ENCODE results near the gene DUSP19.

DUSP19 gene, protein sequence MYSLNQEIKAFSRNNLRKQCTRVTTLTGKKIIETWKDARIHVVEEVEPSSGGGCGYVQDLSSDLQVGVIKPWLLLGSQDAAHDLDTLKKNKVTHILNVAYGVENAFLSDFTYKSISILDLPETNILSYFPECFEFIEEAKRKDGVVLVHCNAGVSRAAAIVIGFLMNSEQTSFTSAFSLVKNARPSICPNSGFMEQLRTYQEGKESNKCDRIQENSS

GRCh38 chr2:183078464-183079138, at the start of gene DUSP19:
DUSP19 (plus strand) TSS chr2:183078747; CDS start chr2:183078934, 187 bp downstream.
- DNase-seq (ENCODE audit: low read depth, low spot score) = peak; percentile 98
- Histone ChIP-seq H3K4me1 (ENCODE audit: control insufficient read depth, insufficient read depth, low read length) (no peaks in the 10 kb centered on the region; the same call in 1 of the 2 replicates), H3K27me3 (ENCODE audit: control insufficient read depth, insufficient read depth, low read length) (no peaks in the 10 kb centered on the region), H3K4me3 (ENCODE audit: low read length) (peak within 1 kb of the TSS; percentile 48; the same call in 1 of the 2 replicates), H3K27ac (ENCODE audit: low read length) (no peak within 1 kb of the TSS), H3K36me3 (ENCODE audit: control insufficient read depth, insufficient read depth, low read length) (no peaks in the 10 kb centered on the region), H3K9me3 (ENCODE audit: control insufficient read depth, insufficient read depth, low read length) (no peaks in the 10 kb centered on the region)
- WGBS (ENCODE audit: insufficient coverage, insufficient read length) = no CpG with 5 or more reads among the region's 20 CpGs

GRCh38 chr2:183029219-183029618, 49.3 kb upstream of the DUSP19 start:
- no peak overlapping the region for H3K27ac ChIP-seq (ENCODE audit: low read length)
- DNase-seq (ENCODE audit: low read depth, low spot score) = no peak
- H3K36me3 ChIP-seq (ENCODE audit: control insufficient read depth, insufficient read depth, low read length) = no peaks in the 10 kb centered on the region
- no peaks in the 10 kb centered on the region for H3K27me3 ChIP-seq (ENCODE audit: control insufficient read depth, insufficient read depth, low read length)
- H3K4me3 ChIP-seq (ENCODE audit: low read length) = no peak overlapping the region
- WGBS (ENCODE audit: insufficient coverage, insufficient read length) = no CpG with 5 or more reads among the region's 2 CpGs
- H3K9me3 ChIP-seq (ENCODE audit: control insufficient read depth, insufficient read depth, low read length) = no peaks in the 10 kb centered on the region
- no peaks in the 10 kb centered on the region for H3K4me1 ChIP-seq (ENCODE audit: control insufficient read depth, insufficient read depth, low read length)

DNA sequence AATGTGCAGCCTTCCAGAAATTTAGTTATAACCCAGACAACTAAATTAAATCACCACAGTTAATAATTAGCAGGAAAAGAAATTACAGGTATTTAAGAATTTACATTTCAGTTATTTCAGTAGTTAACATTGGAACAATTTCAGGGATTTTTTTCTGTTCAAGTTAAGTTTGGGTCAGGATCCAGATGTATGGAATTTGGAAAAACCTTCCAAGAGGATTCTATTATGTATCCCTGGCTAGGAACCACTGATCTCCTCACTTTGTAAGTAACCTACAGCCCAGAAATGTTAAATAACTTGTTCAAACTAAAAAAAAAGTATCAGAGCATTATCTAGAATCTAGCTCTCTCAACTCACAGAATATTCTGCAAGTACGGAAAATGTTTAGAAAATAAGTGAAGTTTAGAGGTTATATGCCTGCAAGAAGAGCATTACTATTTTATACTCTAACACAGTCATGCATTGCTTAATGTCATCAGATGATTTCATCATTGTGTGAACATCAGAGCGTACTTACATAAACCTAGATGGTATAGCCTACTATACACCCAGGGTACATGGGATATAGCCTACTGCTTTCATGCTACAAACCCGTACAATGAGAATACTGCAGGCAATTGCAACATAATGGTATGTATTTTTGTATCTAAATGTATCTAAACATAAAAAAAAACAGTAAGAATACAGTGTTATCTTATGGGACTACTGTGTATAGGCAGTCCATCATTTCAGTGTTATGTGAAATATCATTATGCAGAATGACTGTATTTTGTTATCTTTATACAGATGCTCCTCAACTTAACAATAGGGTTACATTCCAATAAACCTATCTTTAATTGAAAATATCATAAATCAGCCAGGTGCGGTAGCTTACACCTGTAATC, 46.4 kb upstream of the DUSP19 start:
- no peaks in the 10 kb centered on the region for H3K4me1 ChIP-seq (ENCODE audit: control insufficient read depth, insufficient read depth, low read length)

DNA sequence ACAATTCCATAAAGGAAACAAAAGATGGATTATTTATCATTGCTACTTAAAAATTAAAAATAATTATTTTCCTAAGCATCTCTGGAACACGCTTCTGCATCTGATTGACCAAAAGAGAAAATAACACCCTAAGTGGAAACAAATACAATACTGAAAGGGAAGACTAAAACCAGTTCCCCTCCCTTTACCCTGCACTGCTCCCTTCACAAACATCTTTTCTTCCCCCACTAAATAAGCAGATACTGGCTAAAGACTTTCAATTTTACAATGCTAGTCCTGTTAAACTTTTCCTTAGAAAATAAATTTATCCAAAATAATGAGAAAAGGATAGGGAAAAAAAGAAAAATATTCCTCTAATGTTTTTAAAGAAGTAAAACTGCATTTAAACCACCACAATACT, 44.6 kb upstream of the DUSP19 start:
- no peak overlapping the region for H3K4me3 ChIP-seq (ENCODE audit: low read length)
- no peaks in the 10 kb centered on the region for H3K9me3 ChIP-seq (ENCODE audit: control insufficient read depth, insufficient read depth, low read length)
- no peaks in the 10 kb centered on the region for H3K36me3 ChIP-seq (ENCODE audit: control insufficient read depth, insufficient read depth, low read length)
- DNase-seq (ENCODE audit: low read depth, low spot score) = no peak
- WGBS (ENCODE audit: insufficient coverage, insufficient read length) = no CpG with 5 or more reads among the region's 1 CpG
- H3K27me3 ChIP-seq (ENCODE audit: control insufficient read depth, insufficient read depth, low read length) = no peaks in the 10 kb centered on the region
- no peak overlapping the region for H3K27ac ChIP-seq (ENCODE audit: low read length)
- H3K4me1 ChIP-seq (ENCODE audit: control insufficient read depth, insufficient read depth, low read length) = no peaks in the 10 kb centered on the region

More for the DNA sequence above, 46.4 kb upstream of the DUSP19 start:
- H3K4me3 ChIP-seq (ENCODE audit: low read length) = no peak overlapping the region
- H3K27me3 ChIP-seq (ENCODE audit: control insufficient read depth, insufficient read depth, low read length) = no peaks in the 10 kb centered on the region
- no peak overlapping the region for H3K27ac ChIP-seq (ENCODE audit: low read length)
- no peak for DNase-seq (ENCODE audit: low read depth, low spot score)
- H3K36me3 ChIP-seq (ENCODE audit: control insufficient read depth, insufficient read depth, low read length) = no peaks in the 10 kb centered on the region
- WGBS (ENCODE audit: insufficient coverage, insufficient read length) = no CpG with 5 or more reads among the region's 4 CpGs
- no peaks in the 10 kb centered on the region for H3K9me3 ChIP-seq (ENCODE audit: control insufficient read depth, insufficient read depth, low read length)

DNA sequence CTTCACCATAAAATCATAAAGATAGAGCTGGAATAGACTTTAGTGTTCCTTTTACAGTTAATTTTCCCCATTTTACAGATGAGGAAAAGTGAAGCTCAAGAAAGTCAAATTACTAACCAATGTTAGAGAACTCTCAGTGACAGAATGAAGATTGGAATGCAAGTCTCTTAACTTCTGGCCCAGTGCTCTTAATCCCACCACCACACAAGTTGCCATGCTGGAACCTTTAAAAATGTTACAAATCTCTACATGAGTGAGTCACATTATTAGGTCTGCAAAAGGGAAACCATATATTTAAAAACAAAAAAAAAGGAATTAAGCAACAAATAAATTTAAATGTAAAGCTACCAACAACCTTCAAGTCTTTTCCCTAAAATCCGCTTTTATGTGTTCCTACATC, 43.7 kb upstream of the DUSP19 start:
- H3K4me3 ChIP-seq (ENCODE audit: low read length) = no peak overlapping the region
- DNase-seq (ENCODE audit: low read depth, low spot score) = no peak
- 100% methylated on average over 1 of the region's 1 CpG for WGBS (ENCODE audit: insufficient coverage, insufficient read length)
- H3K27ac ChIP-seq (ENCODE audit: low read length) = no peak overlapping the region
- no peaks in the 10 kb centered on the region for H3K4me1 ChIP-seq (ENCODE audit: control insufficient read depth, insufficient read depth, low read length)
- H3K27me3 ChIP-seq (ENCODE audit: control insufficient read depth, insufficient read depth, low read length) = no peaks in the 10 kb centered on the region
- no peaks in the 10 kb centered on the region for H3K36me3 ChIP-seq (ENCODE audit: control insufficient read depth, insufficient read depth, low read length)
- H3K9me3 ChIP-seq (ENCODE audit: control insufficient read depth, insufficient read depth, low read length) = no peaks in the 10 kb centered on the region

DNA sequence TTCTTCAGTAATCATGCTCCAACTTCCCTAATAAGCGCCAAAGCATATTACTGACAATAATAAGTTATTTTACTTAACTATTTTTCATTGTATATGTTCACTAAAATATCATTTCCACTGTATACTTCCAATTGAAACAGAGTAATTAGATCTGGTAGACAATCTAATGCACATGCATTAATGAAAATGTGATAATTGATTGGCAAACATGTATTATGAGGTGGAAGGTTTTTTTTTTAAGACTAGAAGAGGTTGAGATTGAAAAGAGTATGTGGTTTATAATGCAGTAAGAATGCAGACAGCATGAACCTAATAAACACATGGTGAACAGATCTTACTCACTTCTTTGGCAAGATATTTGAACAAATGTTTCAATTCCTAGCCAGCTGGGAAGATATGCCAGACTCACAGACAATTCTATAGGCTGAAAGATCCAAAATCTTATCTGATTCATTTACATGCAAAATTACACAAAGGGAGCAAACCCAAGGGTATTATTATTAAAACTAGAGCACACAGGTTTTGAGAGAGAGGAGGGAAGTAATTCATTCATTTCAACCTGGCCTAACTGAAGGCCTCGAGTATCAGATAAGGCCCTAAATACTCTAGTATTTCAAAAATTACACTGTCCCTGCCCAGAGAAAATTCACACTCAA, 43.1 kb upstream of the DUSP19 start:
- no peak for DNase-seq (ENCODE audit: low read depth, low spot score)
- Histone ChIP-seq H3K36me3 (ENCODE audit: control insufficient read depth, insufficient read depth, low read length) (no peaks in the 10 kb centered on the region), H3K4me1 (ENCODE audit: control insufficient read depth, insufficient read depth, low read length) (no peaks in the 10 kb centered on the region), H3K27ac (ENCODE audit: low read length) (no peak overlapping the region), H3K4me3 (ENCODE audit: low read length) (no peak overlapping the region), H3K9me3 (ENCODE audit: control insufficient read depth, insufficient read depth, low read length) (no peaks in the 10 kb centered on the region), H3K27me3 (ENCODE audit: control insufficient read depth, insufficient read depth, low read length) (no peaks in the 10 kb centered on the region)
- WGBS (ENCODE audit: insufficient coverage, insufficient read length) = no CpG with 5 or more reads among the region's 2 CpGs

- Histone ChIP-seq H3K36me3 (ENCODE audit: control insufficient read depth, insufficient read depth, low read length) (no peaks in the 10 kb centered on the region), H3K9me3 (ENCODE audit: control insufficient read depth, insufficient read depth, low read length) (no peaks in the 10 kb centered on the region), H3K27ac (ENCODE audit: low read length) (no peak overlapping the region), H3K4me1 (ENCODE audit: control insufficient read depth, insufficient read depth, low read length) (no peaks in the 10 kb centered on the region), H3K27me3 (ENCODE audit: control insufficient read depth, insufficient read depth, low read length) (no peaks in the 10 kb centered on the region), H3K4me3 (ENCODE audit: low read length) (peak overlapping the region; percentile 24; the same call in 1 of the 2 replicates)
- no CpG with 5 or more reads among the region's 2 CpGs for WGBS (ENCODE audit: insufficient coverage, insufficient read length)
- no peak for DNase-seq (ENCODE audit: low read depth, low spot score)
Observed at GRCh38 chr2:183035954-183036669, 42.4 kb upstream of the DUSP19 start.

- Histone ChIP-seq H3K9me3 (ENCODE audit: control insufficient read depth, insufficient read depth, low read length) (no peaks in the 10 kb centered on the region), H3K4me3 (ENCODE audit: low read length) (peak overlapping the region; percentile 98; the same call in 1 of the 2 replicates), H3K27me3 (ENCODE audit: control insufficient read depth, insufficient read depth, low read length) (no peaks in the 10 kb centered on the region), H3K27ac (ENCODE audit: low read length) (no peak overlapping the region), H3K4me1 (ENCODE audit: control insufficient read depth, insufficient read depth, low read length) (no peaks in the 10 kb centered on the region), H3K36me3 (ENCODE audit: control insufficient read depth, insufficient read depth, low read length) (no peaks in the 10 kb centered on the region)
- no CpG with 5 or more reads among the region's 4 CpGs for WGBS (ENCODE audit: insufficient coverage, insufficient read length)
- no peak for DNase-seq (ENCODE audit: low read depth, low spot score)
Observed at GRCh38 chr2:183037074-183037552, 41.4 kb upstream of the DUSP19 start.

DNA sequence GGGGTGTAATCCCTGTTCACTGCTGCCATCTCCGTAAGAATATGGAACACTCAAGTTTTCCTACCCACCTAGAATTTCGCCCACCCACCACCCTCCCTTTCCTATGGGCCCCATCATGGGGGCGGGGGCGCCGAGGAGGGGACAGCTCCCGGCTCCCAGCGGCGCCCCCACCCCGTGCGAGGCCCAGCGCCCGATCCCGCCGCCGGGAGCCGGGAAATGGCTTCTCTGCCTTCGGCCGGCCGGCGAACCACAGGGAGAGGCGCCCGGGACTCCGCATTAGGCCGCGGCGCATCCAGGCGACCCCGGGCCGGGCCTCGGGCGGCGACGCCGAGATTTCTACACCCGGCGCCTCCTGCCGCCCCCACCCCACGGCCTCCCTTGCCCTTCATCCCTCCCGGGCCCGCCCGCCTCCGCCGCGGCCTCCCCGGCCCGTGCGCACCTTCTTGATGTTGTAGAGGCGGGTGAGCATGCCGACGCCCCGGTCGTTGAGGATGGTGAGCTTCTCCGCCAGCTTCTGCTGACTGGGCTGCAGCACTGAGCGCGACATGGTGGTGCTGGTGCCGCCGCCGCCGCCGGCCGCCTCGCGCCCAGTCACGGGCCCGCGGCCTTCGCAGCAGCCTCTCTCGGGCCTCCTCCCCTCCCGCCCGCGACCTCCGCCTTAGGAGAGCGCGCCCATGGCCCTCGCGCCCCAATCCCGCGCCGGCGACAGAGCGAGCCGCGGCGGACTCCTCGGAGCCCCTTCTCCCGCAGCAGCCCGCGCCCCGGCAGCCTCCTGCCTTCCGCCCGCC, 40.8 kb upstream of the DUSP19 start:
- DNase-seq (ENCODE audit: low read depth, low spot score) = no peak
- H3K4me3 ChIP-seq (ENCODE audit: low read length) = peak overlapping the region; percentile 98
- no CpG with 5 or more reads among the region's 91 CpGs for WGBS (ENCODE audit: insufficient coverage, insufficient read length)
- no peaks in the 10 kb centered on the region for H3K27me3 ChIP-seq (ENCODE audit: control insufficient read depth, insufficient read depth, low read length)
- no peak overlapping the region for H3K27ac ChIP-seq (ENCODE audit: low read length)
- no peaks in the 10 kb centered on the region for H3K36me3 ChIP-seq (ENCODE audit: control insufficient read depth, insufficient read depth, low read length)
- H3K9me3 ChIP-seq (ENCODE audit: control insufficient read depth, insufficient read depth, low read length) = no peaks in the 10 kb centered on the region
- no peaks in the 10 kb centered on the region for H3K4me1 ChIP-seq (ENCODE audit: control insufficient read depth, insufficient read depth, low read length)
